ENCODE results near the gene SRSF6.
"Not testable (repeated sequence)": the region's sequence is repeated elsewhere in the genome, so short reads cannot be mapped to it uniquely, and the experiment has no call there.

The SRSF6 gene

DNA sequence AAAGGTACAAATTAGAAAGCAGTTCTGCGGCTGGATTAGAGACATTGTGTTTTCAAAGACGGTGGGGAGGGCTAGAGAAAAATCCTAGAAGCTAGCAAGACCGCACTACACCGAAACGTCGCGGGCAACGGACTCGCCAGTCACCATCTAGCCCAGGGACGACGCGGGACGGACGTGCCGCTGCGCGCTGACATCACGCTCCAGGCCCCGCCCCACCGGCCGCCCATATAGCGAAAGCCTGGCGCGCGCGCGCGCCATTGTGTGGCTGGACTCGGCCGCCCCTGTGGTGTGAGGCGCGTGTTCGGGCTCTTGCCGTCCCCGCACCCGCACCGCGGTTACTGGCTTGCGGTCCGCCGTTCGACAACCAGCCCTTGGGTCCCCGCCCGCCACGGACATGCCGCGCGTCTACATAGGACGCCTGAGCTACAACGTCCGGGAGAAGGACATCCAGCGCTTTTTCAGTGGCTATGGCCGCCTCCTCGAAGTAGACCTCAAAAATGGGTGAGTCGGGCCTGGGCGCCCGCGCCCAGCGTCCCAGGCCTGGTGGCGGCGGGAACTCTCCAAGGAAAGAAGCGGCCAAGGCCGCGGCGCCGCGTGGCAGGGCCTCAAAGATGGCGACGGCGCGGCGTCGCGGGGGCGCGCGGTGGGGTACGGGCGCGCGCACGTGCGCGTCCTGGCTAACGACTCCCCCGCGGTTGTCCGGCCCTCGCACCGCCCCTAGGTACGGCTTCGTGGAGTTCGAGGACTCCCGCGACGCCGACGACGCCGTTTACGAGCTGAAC, at the start of gene SRSF6:
Gene SRSF6, plus strand, starts transcription at position 257 of the 782 bp plus-strand sequence. Its CDS starts 138 bp downstream, at position 395.
- TF ChIP-seq, protein P1, sequence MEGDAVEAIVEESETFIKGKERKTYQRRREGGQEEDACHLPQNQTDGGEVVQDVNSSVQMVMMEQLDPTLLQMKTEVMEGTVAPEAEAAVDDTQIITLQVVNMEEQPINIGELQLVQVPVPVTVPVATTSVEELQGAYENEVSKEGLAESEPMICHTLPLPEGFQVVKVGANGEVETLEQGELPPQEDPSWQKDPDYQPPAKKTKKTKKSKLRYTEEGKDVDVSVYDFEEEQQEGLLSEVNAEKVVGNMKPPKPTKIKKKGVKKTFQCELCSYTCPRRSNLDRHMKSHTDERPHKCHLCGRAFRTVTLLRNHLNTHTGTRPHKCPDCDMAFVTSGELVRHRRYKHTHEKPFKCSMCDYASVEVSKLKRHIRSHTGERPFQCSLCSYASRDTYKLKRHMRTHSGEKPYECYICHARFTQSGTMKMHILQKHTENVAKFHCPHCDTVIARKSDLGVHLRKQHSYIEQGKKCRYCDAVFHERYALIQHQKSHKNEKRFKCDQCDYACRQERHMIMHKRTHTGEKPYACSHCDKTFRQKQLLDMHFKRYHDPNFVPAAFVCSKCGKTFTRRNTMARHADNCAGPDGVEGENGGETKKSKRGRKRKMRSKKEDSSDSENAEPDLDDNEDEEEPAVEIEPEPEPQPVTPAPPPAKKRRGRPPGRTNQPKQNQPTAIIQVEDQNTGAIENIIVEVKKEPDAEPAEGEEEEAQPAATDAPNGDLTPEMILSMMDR (conservative IDR thresholded peaks at IDR 0.05; ENCODE audit: low read depth, low read length) = no peak
- DNase-seq (ENCODE audit: low read depth) = peak; percentile 94

DNA sequence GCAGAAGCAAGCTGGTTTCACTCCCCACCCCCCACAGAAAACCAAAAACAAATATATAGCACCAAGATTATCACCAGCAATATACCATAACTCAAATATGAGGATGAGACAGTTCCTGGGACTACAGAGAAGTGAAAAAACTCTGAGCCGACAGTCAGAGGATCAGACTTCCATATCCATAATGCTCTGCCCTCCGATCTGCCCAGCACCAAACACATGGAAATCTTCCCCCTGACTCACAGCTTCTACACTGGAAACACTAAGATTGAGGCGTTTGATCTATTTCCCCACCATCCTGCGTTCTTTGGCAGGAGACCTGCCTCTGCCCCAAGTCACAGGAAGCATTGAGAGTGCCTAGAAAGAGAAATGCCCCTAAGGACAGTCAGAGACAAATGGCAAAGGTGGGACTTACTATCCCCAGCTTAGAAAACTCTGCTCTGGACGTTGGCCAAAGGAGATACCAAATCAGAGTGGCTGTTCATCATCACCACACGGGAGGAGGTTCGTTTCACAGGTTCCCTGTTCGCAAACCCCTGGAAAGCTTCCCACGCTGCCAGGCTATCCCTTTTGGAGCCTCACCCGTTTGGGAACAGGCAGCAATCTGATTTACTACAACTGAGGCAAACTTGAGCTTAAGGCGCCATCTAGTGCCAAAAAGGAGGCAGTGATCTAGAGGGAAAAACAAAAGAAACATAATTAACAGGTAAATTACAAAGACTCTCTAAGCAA, 48.7 kb upstream of the SRSF6 start:
- TF ChIP-seq, protein P1 (conservative IDR thresholded peaks at IDR 0.05; ENCODE audit: low read depth, low read length) = peak; percentile 77
- peak; percentile 63 for DNase-seq (ENCODE audit: low read depth)
- H3K4me3 ChIP-seq (ENCODE audit: low read depth, low read length) = no peak overlapping the region

More for the DNA sequence above, at the start of gene SRSF6:
- peak within 1 kb of the TSS; percentile 94 for H3K4me3 ChIP-seq (ENCODE audit: low read depth, low read length)

DNA sequence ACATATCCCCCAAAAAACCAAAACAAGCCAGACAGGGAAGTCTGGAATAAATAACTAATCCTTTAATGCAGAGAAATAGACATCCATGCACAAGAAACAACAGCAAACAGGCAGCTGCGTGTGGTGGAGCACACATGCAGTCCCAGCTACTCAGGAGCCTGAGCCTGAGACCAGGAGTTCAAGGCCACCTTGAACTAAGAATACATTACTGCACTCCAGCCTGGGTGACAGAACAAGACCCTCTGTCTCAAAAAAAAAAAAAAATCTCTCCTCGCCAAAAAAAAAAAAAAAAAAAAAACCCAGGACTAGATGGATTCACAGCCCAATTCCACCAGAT, 48.2 kb upstream of the SRSF6 start:
- no peak overlapping the region for H3K4me3 ChIP-seq (ENCODE audit: low read depth, low read length)
- DNase-seq (ENCODE audit: low read depth) = no peak
- TF ChIP-seq, protein P1 (conservative IDR thresholded peaks at IDR 0.05; ENCODE audit: low read depth, low read length) = no peak

DNA sequence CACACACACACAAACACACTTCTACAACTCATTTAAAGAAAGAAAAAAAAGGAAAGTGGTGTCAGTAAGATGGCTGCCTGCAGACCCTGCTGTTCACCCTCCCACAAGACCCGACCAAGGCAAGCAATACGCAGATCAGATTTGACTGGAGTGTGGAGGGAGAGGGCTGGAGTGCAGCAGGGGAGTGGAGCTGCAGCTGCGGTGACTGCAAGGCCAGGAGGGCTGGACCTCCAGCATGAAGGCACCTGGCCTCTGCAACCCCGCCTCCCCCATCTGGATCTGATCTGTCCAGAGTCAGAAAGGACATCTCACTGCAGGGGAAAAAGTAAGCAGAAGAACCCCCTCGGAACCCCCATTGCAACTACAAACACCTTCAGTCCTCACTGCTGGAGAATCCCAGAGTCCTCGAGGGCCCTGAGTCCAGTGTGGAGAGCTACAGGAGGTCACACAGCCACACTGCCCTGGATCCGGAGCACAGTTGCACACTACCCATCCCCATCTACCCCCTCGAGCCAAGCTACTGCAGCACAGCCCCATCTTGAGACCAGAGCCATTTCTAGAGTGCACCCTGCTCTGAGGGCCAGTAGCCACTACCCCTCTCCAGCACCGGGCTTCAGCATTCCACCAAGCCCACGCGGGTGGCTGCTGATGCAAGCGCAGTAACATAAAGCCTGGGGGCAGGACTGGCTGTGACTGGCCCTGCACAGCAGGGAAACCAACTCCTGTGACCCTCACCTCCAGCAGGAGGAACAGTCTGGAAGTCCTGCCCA, 41.9 kb upstream of the SRSF6 start:
- TF ChIP-seq, protein P1 (conservative IDR thresholded peaks at IDR 0.05; ENCODE audit: low read depth, low read length) = no peak
- peak; percentile 11 for DNase-seq (ENCODE audit: low read depth)
- no peak overlapping the region for H3K4me3 ChIP-seq (ENCODE audit: low read depth, low read length)

DNA sequence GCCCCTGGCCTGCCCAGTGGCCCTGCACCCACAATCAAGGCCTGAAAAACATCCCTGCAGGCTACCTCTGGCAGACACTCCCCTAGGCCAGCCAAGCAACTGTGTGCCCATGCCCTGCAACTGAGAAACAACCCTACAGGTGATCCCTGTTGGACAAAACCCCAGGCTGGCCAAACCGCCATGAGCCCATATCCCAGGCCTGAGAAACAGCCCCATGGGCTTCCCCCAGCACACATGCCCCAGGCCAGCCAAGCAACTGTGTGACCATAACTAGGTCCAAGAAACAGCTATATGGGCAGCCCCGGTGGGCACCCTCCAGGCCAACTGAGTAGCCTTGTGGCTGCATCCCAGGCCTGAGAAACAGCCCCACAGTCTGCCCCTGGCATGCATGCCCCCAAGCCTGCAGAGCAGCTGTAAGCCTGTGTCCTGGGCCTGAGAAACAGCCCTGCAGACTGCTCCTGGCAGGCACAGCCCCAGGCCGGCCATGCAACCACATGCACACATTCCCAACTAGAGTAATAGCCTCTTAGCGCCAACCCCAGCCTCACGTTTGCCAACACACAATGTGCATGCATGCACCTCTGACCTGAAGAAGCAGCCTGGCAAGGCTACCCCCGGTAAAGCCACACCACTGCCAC, 41.0 kb upstream of the SRSF6 start:
- H3K4me3 ChIP-seq (ENCODE audit: low read depth, low read length) = no peak overlapping the region
- TF ChIP-seq, protein P1 (conservative IDR thresholded peaks at IDR 0.05; ENCODE audit: low read depth, low read length) = no peak

DNA sequence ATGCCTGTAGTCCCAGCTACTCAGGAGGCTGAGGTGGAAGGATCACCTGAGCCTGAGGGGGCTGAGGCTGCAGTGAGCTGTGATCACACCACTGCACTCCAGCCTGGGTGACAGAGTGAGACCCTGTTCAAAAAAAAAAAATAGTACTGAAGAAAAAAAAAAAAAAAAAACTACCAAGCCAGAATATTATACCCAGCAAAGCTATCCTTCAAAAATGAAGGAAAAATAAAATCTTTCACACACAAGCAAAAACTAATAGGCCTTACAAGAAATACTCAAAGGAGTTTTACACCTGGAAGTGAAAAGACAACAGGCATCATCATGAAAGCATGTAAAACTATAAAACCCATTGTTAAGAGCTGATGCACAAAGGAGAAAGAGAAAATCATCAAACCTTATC, 37.5 kb upstream of the SRSF6 start:
- H3K4me3 ChIP-seq (ENCODE audit: low read depth, low read length) = no peak overlapping the region
- no peak for DNase-seq (ENCODE audit: low read depth)
- TF ChIP-seq, protein P1 (conservative IDR thresholded peaks at IDR 0.05; ENCODE audit: low read depth, low read length) = no peak

More for the DNA sequence above, 41.0 kb upstream of the SRSF6 start:
- no peak for DNase-seq (ENCODE audit: low read depth)

DNA sequence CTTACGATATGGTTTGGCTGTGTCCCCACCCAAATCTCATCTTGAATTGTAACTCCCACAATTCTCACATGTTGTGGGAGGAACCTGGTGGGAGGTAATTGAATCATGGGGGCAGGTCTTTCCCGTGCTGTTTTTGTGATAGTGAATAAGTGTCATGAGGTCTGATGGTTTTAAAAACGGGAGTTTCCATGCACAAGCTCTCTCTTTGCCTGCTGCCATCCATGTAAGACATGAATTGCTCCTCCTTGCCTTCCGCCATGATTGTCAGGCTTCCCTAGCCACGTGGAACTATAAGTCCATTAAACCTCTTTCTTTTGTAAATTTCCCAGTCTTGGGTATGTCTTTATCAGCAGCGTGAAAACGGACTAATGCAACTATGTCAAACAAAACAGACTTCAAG, 36.8 kb upstream of the SRSF6 start:
- not testable (repeated sequence) for DNase-seq (ENCODE audit: low read depth); H3K4me3 ChIP-seq (ENCODE audit: low read depth, low read length)
